22Rv1 (cell line): ENCODE data around the gene RFTN1.

Experiments
- H3K27ac ChIP-seq: fragments of 450-650 bp; 2 replicates; pipeline ENCODE4 v1.5.1; 2017
- ZFX ChIP-seq: fragments of 450-650 bp; IDR thresholded peaks from 2 replicates; pipeline ENCODE4 v1.6.1; 2017; ENCODE audit warnings: antibody characterized with exemption, borderline replicate concordance
- TF ChIP-seq, protein P1 (sequence below): fragments of 450-650 bp; IDR thresholded peaks from 2 replicates; pipeline ENCODE4 v1.5.1; 2017; ENCODE audit warnings: mild to moderate bottlenecking

Gene RFTN1

DNA sequence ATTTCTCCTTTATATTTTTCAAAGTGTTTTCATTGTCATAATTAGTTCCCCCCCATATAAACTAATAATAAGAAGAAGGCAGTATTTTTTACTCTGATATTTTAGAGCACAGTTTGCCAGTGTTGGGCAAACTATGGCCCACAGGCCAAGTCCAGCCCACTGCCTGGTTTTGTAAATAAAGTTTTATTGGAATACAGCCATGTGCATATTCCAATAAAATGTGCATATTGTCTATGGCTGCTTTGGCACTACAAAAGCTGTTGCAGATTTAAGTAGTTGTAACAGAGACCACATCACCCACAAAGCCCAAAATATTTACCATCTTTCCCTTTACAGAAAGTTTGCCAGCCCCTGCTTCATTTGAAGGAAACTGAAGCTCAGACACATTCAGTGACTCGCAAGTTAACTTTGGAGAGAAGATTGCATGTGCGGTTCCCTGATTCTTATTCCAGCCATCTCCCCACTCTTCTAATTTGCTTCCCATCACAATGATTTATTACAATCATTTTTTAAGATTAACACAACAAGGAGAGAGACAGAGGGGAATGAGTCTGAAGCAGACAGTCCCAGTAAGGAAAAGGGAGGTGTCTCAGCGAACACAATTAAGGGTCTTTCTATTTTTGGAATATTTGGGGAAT, 48.9 kb downstream of the RFTN1 start:
- no peak overlapping the region for H3K27ac ChIP-seq

DNA sequence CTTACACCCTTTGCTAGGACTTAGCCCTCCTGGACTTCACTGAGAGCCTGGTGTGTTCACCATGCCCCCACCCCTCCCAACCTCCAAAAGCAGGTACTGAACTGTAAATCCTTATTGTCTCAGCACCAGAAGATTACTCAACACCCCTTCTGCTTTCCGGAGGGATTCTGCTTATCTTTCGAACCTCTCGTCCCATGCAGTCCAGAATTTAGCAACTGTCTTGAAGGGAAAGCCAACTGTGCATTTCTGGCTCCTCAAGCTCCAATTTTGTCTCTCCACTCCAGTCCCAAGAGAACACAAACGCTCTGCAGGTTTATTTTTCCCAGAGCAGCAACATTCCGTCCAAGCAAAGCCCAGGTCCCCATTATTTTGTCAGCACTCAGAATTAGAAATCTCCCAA, 49.6 kb downstream of the RFTN1 start:
- TF ChIP-seq, protein P1, sequence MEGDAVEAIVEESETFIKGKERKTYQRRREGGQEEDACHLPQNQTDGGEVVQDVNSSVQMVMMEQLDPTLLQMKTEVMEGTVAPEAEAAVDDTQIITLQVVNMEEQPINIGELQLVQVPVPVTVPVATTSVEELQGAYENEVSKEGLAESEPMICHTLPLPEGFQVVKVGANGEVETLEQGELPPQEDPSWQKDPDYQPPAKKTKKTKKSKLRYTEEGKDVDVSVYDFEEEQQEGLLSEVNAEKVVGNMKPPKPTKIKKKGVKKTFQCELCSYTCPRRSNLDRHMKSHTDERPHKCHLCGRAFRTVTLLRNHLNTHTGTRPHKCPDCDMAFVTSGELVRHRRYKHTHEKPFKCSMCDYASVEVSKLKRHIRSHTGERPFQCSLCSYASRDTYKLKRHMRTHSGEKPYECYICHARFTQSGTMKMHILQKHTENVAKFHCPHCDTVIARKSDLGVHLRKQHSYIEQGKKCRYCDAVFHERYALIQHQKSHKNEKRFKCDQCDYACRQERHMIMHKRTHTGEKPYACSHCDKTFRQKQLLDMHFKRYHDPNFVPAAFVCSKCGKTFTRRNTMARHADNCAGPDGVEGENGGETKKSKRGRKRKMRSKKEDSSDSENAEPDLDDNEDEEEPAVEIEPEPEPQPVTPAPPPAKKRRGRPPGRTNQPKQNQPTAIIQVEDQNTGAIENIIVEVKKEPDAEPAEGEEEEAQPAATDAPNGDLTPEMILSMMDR = no peak
- no peak for TF ChIP-seq ZFX
- no peak overlapping the region for H3K27ac ChIP-seq

More for the DNA sequence above, 48.9 kb downstream of the RFTN1 start:
- TF ChIP-seq, protein P1 = no peak

DNA sequence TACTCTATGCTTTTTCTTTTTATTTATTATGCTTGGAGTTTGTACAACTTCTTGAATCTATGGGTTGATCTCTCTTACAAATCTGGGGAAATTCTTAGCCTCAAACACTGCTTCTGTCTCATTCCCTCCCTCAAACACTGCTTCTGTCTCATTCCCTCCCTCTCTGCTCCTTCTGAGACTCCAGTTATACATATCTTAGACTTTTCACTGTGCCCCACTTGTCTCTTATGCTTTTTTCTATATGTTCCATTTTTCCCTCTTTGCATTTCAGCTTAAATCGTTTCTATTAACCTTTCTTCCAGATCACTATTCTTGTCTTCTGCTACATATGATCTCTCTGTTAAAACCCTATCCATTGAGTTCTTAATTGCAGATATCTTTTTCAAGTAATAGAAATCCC, 50.4 kb downstream of the RFTN1 start:
- TF ChIP-seq, protein P1 = no peak
- no peak for TF ChIP-seq ZFX

DNA sequence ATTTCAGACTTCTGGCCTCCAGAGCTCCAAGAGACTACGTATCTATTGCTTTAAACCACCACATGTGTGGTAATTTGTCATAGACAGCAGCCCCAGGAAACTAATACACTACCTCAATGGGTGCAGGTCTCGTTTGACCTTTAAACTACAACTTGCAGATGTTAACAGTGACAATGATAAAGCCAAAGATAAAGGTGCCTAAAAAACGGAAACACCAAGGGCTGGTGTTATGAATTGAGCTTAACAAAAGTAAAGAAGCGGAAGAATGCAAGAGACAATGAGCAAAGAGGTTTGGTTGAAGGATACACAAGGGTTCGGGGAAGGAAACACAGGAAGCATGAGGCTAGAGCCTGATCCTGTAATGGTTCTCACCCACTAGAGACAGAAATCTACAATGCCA, 50.8 kb downstream of the RFTN1 start:
- H3K27ac ChIP-seq = no peak overlapping the region
- TF ChIP-seq ZFX = no peak
- TF ChIP-seq, protein P1 = no peak

More for the DNA sequence above, 50.4 kb downstream of the RFTN1 start:
- no peak overlapping the region for H3K27ac ChIP-seq

DNA sequence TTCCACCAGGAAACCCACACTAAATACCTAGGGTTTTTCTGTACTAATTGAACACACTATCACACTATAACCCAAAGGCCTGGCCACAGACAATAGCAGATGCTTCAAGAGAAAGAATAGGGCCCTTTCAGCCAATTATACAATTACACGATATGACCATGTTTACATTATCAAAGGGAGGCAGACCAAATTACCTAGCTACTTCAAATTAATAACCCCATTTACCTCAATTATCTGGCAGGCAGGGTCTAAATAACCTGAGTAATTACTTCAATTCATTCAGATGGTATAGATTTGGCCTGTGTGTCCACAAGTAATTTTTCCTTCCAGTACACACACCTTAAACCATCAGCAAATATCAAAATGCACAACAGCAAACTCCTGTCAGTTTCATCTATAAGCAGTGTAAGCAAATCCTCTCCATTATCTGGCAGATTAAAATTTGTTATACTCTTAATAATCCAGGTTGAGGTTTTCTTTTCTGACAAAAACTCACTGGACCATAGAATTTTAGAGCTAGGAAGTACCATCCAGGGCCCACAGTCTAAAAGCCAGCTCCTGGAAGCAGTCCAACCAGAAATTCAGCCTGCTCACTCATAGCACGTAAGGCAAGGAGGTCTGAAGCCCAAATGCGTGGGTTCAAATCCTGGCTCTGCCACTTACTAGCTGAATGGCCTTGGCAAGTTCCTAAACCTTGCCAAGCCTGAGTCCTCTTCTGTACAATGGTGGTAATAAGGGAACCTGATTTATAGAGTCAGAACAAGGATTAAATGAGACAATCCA, 51.8 kb downstream of the RFTN1 start:
- H3K27ac ChIP-seq = no peak overlapping the region
- TF ChIP-seq, protein P1 = no peak
- TF ChIP-seq ZFX = no peak

DNA sequence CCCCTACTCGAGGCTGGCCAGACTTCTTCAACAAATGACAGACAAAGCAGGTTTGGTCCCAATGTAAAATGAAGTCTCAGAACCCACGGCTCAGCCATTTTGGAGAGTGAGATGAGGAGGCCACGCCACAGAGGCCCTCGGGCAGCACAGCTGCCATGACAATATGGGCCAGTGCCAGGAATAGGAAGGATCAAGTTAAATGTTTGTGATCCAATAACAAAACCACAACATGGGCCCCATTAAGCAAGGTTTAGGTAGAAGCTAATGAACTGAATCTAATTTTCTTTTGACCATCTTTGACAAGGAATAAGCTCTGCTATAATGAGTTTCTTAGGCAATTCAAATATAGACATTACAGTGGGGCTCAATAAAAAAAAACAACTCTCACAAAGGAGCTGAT, 52.6 kb downstream of the RFTN1 start:
- no peak for TF ChIP-seq ZFX
- TF ChIP-seq, protein P1 = no peak
- H3K27ac ChIP-seq = no peak overlapping the region

DNA sequence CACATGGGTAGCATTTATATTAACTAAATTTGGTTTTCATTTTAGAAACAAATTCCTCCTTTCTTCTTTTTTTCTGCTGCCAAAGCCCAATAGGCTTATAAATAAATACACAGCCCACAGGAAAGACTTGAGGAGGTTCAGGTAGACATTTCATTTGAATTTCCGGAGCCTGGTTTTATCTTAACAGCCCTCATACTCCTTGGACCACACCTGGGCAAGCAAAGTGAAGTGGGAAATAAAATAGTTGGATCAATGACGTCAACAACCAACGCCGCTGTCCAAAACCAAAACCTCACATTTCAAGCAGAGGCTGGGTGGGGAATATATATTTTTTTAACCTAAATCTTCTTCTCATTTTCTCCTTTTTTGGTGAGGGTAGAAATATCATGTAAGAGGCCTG, 53.2 kb downstream of the RFTN1 start:
- H3K27ac ChIP-seq = no peak overlapping the region
- TF ChIP-seq, protein P1 = no peak
- no peak for TF ChIP-seq ZFX
